ENCODE data around the gene FUCA2.

Gene FUCA2

GRCh38 chr6:143544011-143544696, 32.6 kb upstream of the FUCA2 start:
- TF ChIP-seq CTCF (IDR thresholded peaks at IDR 0.05; ENCODE audit: insufficient read depth, low read depth, low read length, missing control alignments), result no peak
- H3K4me3 ChIP-seq (ENCODE audit: low read length), result no peak overlapping the region
- DNase-seq (ENCODE audit: low read depth), result no peak

- H3K4me3 ChIP-seq (ENCODE audit: low read length), result no peak overlapping the region
- TF ChIP-seq CTCF (IDR thresholded peaks at IDR 0.05; ENCODE audit: insufficient read depth, low read depth, low read length, missing control alignments), result no peak
- no peak for DNase-seq (ENCODE audit: low read depth)
Measured at GRCh38 chr6:143543435-143543834, 31.9 kb upstream of the FUCA2 start.

- no peak for TF ChIP-seq CTCF (IDR thresholded peaks at IDR 0.05; ENCODE audit: insufficient read depth, low read depth, low read length, missing control alignments)
- no peak overlapping the region for H3K4me3 ChIP-seq (ENCODE audit: low read length)
- DNase-seq (ENCODE audit: low read depth), result peak; percentile 86
Measured at GRCh38 chr6:143542888-143543287, 31.4 kb upstream of the FUCA2 start.

- no peak overlapping the region for H3K4me3 ChIP-seq (ENCODE audit: low read length)
- DNase-seq (ENCODE audit: low read depth), result no peak
- no peak for TF ChIP-seq CTCF (IDR thresholded peaks at IDR 0.05; ENCODE audit: insufficient read depth, low read depth, low read length, missing control alignments)
Measured at GRCh38 chr6:143540192-143540591, 28.7 kb upstream of the FUCA2 start.

GRCh38 chr6:143539734-143540133, 28.2 kb upstream of the FUCA2 start:
- DNase-seq (ENCODE audit: low read depth), result no peak
- no peak overlapping the region for H3K4me3 ChIP-seq (ENCODE audit: low read length)
- no peak for TF ChIP-seq CTCF (IDR thresholded peaks at IDR 0.05; ENCODE audit: insufficient read depth, low read depth, low read length, missing control alignments)

GRCh38 chr6:143539106-143539505, 27.6 kb upstream of the FUCA2 start:
- no peak overlapping the region for H3K4me3 ChIP-seq (ENCODE audit: low read length)
- no peak for TF ChIP-seq CTCF (IDR thresholded peaks at IDR 0.05; ENCODE audit: insufficient read depth, low read depth, low read length, missing control alignments)
- no peak for DNase-seq (ENCODE audit: low read depth)

GRCh38 chr6:143538374-143538773, 26.9 kb upstream of the FUCA2 start:
- no peak overlapping the region for H3K4me3 ChIP-seq (ENCODE audit: low read length)
- no peak for DNase-seq (ENCODE audit: low read depth)
- TF ChIP-seq CTCF (IDR thresholded peaks at IDR 0.05; ENCODE audit: insufficient read depth, low read depth, low read length, missing control alignments), result no peak

Measured in epithelial cell of esophagus (primary cell).